GM18909 (cell line): ENCODE measurements around the gene BEND6.
"Not testable (repeated sequence)": the region's sequence is repeated elsewhere in the genome, so short reads cannot be mapped to it uniquely, and the experiment has no call there.

ENCODE experiments used
- ATAC-seq: cut with Tn5 transposase; IDR thresholded peaks from one replicate; pipeline ENCODE4 v1.9.1; 2021; ENCODE audit warnings: mild to moderate bottlenecking; ENCODE audit not compliant: unreplicated experiment, poor library complexity

The BEND6 gene

GRCh38 chr6:56970849-56971248 is 15.9 kb downstream of the BEND6 start:
- ATAC-seq = no peak

GRCh38 chr6:56977192-56977591 is 22.3 kb downstream of the BEND6 start:
- ATAC-seq = no peak

GRCh38 chr6:56978530-56978929 is 23.6 kb downstream of the BEND6 start:
- ATAC-seq = no peak

GRCh38 chr6:56984361-56984760 is 29.5 kb downstream of the BEND6 start:
- no peak for ATAC-seq

GRCh38 chr6:56984884-56985283 is 30.0 kb downstream of the BEND6 start:
- ATAC-seq = no peak

- ATAC-seq = no peak
Observed at GRCh38 chr6:56986611-56987010, 31.7 kb downstream of the BEND6 start.

- no peak for ATAC-seq
Observed at GRCh38 chr6:56988145-56988544, 33.2 kb downstream of the BEND6 start.

- no peak for ATAC-seq
Observed at GRCh38 chr6:56992036-56992435, 37.1 kb downstream of the BEND6 start.

- ATAC-seq = no peak
Observed at GRCh38 chr6:56992703-56993102, 37.8 kb downstream of the BEND6 start.

- no peak for ATAC-seq
Observed at GRCh38 chr6:56995347-56995902, 40.5 kb downstream of the BEND6 start.

GRCh38 chr6:56996401-56996800 is 41.5 kb downstream of the BEND6 start:
- ATAC-seq = no peak

GRCh38 chr6:56999049-56999448 is 44.1 kb downstream of the BEND6 start:
- no peak for ATAC-seq

GRCh38 chr6:56999748-57000147 is 44.8 kb downstream of the BEND6 start:
- not testable (repeated sequence) for ATAC-seq

- no peak for ATAC-seq
Observed at GRCh38 chr6:57002197-57002596, 47.3 kb downstream of the BEND6 start.

GRCh38 chr6:57004292-57004691 is 49.4 kb downstream of the BEND6 start:
- ATAC-seq = no peak

- ATAC-seq = no peak
Observed at GRCh38 chr6:57006101-57006500, 51.2 kb downstream of the BEND6 start.

- not testable (repeated sequence) for ATAC-seq
Observed at GRCh38 chr6:57008069-57008468, 53.2 kb downstream of the BEND6 start.

- no peak for ATAC-seq
Observed at GRCh38 chr6:57013521-57013926, 58.6 kb downstream of the BEND6 start.

- no peak for ATAC-seq
Observed at GRCh38 chr6:57017069-57017468, 62.2 kb downstream of the BEND6 start.

- ATAC-seq = no peak
Observed at GRCh38 chr6:57017841-57018240, 62.9 kb downstream of the BEND6 start.

GRCh38 chr6:57019434-57019833 is 64.5 kb downstream of the BEND6 start:
- no peak for ATAC-seq

- peak; percentile 80 for ATAC-seq
Observed at GRCh38 chr6:57021086-57021720, 66.3 kb downstream of the BEND6 start.
